Stimulated activated CD8-positive, alpha-beta memory T cell treated with anti-CD3 and anti-CD28 coated beads, Interleukin-7, amount 100 ng/mL, for 1 hour (primary cell): Measurements from ENCODE around the gene UMOD.
"Not testable (repeated sequence)": the region's sequence is repeated elsewhere in the genome, so short reads cannot be mapped to it uniquely, and the experiment has no call there.

ENCODE experiments used
- DNase-seq, 2 donors: peaks; one replicate each; pipeline ENCODE4 v3.0.0-alpha.2; 2020; ENCODE audit warnings: low read depth in 2 of 2

UMOD gene

DNA sequence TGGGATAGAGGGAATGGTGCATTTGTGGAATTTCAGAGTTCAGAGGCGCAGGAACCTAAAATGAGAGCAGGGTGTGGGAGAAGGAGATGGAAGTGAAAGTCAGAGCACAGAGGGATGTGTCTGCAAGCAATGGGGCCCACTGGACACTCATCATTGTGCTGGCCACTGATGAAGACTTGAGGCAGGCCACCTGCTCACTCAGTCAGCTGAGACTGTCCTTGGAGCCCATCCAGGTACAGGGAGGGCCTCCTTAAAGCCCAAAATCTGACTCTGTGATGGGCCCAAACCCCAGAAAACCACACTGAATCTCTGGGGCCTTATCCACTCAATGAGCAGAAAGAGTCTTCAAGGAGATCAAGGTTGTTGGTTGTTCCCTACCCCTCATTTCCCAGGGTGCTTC is 30.8 kb downstream of the UMOD start:
- no peak for DNase-seq

DNA sequence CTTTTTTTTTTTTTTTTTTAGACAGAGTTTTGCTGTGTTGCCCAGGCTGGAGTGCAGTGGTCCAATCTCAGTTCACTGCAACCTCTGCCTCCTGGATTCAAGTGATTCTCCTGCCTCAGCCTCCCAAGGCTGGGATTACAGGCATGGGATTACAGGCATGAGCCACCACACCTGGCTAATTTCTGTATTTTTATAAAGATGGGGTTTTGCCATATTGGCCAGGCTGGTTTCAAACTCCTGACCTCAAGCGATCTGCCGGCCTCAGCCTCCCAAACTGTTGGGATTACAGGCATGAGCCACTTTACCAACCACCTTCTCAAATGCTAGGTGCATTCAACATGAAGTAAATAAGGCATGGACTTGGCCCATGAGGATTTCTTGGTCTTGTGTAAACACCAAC is 31.5 kb downstream of the UMOD start:
- DNase-seq = not testable (repeated sequence)

DNA sequence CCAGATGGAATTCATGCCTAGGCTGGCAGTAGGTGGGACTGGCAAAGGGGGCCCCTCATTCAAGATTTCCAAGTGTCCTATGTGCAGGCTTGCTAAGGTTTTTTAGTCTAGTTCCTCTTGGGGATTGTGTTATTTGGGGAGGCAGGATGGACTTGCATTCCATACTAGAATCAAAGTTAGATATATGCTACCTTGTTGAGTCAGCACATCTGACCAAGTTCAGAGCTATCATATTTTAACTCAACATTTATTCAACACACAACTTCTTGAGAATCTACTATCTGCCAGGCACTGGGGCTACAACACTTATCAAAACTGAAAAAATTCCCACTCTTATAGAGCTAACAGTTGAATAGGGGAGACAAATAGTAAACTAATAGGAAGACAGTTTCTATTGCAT is 31.9 kb downstream of the UMOD start:
- no peak for DNase-seq

DNA sequence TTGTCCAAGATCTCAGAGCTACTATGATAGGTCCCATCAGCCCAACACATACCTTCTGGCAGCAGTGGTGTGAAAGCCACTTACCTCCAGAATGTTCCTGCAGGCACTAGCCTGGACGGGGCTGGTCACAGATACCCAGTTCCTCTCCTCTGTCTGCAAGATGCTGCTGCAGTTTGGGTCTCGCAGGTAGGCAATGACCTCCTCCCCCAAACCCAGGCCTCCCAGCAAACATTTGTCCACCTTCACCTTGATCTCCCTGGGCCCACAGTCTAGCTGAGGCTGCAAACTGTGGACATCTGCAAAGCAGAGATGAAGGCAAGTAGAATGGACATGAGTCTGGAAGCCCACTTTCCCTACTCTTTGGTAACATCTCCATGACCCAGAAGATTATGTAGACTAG is 32.3 kb downstream of the UMOD start:
- DNase-seq = no peak

DNA sequence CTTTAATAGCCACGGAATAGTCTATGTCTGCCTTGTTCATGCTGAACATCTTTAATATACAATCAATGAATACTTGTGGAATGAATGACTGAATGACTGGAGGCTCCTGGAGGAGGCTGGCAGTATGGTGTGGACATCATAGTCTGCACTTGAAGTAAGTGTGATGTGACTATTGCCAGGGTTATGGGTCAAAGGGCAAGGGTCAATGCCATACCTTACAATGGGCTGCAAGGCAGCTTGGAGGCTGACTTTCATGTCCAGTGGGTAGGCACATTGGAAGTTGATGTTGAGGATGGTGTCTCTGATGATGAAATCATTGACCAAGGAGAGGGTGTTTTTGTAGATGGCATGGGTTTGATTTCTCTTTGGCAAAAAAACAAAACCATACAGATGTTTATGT is 33.1 kb downstream of the UMOD start:
- no peak for DNase-seq

DNA sequence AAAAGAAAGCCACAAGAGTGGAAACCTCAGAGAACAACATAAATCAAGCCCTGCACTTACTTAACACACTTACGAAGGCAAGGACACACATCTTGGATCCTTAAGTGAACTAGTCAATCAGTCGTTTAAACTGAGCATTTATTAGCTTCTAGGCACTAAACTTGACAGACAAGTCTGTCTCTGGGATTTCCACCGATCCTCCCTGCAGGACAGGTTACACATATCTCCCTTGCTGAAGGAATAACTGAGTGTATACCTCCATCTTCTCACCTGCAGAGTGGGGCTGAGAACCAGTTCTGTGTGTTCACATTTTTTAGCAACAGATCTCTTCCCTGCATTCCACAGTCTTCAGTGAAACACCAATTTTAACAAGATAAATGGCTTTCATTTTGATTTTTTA is 34.1 kb downstream of the UMOD start:
- no peak for DNase-seq

DNA sequence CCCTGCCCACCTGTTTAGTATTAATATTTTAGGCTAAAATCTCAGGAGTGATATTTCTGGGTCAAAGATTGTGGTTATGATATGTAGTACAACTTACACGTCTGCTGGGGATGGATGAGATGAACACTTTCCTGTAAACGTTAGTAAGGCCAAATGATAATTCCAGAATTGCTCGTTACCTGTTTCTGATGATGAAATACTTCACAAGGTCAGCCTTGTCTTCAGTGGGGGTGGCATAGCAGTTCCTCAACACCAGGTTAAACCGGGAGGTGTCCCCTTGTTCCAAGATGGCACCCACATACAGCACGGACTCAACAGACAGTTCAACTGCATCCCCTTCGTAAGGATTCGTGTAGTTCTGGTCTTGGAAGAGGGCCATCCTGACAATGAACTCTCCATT is 34.5 kb downstream of the UMOD start:
- no peak for DNase-seq

DNA sequence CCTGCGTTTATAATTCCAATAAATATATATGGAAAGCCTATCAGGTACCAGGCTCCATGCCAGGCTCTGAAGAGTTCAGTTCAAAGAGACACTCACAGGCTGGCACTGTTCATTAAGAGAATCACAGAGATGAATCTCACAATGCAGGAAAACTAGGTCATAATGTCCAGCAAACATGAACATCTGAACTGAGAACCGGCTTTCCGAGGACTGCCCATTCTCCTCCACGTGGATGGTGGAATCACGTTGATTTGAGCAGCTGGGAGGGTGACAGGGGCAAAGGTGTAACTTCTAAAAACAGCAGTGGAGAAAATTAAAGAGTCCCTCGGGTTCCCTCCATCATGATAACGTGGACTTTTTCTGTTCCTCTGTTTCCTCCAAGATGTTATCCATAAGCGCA is 35.4 kb downstream of the UMOD start:
- DNase-seq = no peak

DNA sequence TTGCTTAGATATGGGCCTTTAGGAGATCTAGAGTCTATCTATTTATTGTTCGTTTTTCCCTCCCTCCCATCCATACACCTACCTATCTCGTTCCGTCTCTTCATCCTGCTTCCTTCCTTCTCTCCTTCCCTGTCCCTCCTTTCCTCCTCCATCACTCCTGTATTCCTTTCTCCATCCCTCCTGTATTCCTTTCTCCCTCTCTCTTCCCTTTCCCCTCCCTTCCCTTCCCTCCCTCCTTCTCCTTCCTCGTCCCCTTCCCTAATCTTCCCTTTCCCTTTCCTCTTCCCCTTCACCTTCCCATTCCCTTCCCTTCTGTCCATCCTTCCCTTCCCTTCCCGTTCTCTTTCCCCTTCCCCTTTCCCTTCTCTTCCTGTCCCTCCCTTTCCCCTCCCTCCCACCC is 35.8 kb downstream of the UMOD start:
- DNase-seq = no peak

DNA sequence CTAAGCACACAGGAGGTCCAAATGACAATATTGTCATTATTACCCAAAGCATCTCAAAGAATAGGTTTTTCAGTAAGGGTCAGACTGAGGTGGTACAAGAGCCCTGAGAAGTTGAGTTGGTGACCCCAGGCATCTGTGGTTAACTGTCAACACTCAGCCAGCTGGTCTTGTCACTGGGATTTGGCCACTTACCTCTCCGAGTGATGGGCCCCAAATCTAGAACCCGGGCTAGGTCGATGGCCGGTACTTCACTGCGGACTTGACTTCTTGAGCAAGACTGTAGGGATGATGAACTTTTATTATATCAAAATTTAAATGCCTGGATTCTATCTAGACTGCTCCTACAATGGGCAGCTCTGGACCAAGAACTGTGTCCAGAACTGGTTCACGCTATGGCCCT is 36.8 kb downstream of the UMOD start:
- DNase-seq = no peak

DNA sequence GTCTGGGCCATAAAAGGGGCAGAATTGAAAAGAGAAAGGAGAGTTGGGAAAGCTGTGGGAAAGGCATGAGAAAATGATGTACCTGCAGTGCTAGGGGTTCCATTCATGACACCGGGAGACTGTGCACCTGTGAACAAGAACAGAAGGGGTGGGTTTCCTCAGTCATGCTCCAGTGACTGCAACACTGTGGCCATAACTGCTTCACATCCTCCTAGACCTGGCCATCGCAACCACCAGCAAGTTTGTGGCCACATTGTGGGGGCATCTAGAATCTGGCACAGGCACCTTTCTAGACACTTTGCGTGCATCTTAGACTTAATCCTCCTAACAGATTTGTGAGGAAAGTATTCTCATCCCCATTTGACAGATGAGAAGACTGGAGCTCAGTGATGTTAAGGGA is 37.9 kb downstream of the UMOD start:
- DNase-seq = no peak

DNA sequence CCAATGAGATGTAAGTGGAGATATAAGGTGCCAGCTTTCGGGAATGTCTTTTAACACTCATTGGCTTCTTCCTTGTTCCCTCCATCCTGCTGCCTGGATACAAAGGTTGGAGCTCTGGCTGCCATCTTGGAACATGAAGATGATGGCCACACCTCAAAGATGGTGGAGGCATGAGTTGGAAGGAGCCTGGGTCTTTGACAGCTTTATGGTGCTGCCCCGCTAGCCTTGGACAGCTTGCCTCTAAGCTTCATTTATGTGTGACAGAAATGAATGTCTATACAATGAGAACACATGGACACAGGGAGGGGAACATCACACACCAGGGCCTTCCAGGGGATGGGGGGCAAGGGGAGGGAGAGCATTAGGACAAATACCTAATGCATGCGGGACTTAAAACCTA is 38.8 kb downstream of the UMOD start:
- no peak for DNase-seq

DNA sequence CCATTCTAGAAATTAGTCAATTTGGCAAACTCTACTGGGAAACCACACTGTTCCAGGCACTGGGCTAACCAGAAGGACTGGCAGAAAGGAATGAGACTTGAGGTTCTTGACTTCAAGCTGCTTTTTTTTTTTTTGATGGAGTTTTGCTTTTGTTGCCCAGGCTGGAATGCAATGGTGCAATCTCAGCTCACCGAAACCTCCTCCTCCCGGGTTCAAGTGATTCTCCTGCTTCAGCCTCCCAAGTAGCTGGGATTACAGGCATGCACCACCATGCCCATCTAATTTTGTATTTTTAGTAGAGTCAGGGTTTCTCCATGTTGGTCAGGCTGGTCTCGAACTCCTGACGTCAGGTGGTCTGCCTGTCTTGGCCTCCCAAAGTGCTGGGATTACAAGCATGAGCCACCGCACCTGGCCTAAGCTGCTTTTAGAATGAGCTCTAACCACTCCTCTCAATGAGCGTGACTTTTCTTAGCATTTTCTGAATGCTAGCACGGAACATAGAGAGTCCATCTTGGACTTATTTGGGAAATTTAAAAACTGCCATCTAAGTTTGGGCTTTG is 39.9 kb downstream of the UMOD start:
- not testable (repeated sequence) for DNase-seq

DNA sequence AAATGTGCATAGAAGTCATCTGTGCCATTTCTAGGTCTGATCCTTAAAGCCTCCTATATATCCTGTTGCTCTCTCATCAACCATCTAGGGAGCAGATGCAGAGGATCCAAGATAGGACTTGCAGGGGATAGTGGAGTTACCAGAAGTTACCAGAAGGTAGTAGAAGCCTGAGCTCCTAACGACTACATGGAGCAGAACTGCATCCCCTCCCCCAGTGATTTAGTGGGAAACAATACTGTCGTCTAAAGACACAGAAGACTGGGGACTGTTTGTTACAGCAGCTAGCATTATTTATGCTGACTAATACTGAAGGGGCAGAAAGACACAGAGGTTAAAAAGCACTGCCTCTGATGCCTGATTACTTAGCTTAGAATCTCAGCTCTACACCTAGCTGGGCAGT is 41.0 kb downstream of the UMOD start:
- DNase-seq = no peak

DNA sequence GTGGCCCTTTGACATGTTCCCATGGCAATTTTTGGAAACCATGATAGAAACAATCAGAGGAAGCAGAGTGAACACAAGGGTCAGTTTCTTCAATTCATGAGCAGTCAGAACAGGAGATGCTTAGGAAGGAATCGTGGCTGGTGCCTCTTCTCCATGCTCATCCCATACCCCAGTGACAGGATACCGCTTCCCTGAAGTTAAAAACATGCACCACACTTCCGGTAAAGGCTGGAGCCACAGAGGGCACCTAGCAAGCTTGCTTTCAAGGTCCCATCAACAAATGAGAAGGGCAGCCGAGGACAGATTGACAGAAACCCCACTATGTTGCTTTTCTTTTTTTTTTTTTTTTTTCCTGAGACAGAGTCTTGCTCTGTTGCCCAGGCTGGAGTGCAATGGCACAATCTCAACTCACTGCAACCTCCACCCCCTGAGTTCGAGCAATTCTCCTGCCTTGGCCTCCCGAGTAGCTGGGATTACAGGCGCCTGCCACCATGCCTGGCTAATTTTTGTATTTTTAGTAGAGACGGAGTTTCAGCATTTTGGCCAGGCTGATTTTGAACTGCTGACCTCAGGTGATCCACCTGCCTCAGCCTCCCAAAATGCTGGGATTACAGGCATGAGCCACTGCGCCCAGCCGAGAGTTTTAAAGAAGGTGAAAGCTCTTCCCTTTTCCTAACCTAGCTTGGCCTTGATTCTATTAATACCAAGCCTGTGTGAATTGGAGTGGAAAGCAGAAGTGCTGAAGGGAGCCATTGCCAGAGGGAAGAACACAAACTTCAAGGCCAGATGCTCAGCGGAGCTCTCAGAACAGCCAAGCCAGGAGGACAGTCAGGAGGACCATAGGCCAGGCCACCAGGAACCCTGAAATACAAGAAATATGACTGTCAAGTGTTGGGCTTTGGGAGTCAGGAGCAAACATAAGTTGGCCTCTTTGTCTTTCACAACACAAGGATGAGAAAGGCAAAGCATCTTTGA is 41.8 kb downstream of the UMOD start:
- no peak for DNase-seq

DNA sequence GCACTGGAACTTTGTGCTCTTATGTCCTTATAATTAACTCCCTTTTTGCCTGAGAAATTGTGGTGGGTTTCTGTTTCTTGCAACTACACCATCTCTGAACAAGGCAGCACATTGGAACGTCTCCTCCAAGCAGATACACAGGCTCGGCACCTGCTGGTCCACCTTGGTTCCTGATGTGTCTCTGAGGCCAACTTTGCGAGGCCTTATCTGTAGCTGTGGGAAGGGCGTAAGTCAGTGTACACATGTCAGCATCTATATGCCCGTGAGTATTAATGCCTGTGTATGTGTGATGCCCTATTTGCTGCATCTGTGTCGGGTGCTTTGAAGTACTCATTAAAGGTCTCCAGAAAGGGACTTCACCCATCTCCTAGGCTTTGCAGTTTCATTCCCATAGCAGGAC is 42.7 kb downstream of the UMOD start:
- no peak for DNase-seq

DNA sequence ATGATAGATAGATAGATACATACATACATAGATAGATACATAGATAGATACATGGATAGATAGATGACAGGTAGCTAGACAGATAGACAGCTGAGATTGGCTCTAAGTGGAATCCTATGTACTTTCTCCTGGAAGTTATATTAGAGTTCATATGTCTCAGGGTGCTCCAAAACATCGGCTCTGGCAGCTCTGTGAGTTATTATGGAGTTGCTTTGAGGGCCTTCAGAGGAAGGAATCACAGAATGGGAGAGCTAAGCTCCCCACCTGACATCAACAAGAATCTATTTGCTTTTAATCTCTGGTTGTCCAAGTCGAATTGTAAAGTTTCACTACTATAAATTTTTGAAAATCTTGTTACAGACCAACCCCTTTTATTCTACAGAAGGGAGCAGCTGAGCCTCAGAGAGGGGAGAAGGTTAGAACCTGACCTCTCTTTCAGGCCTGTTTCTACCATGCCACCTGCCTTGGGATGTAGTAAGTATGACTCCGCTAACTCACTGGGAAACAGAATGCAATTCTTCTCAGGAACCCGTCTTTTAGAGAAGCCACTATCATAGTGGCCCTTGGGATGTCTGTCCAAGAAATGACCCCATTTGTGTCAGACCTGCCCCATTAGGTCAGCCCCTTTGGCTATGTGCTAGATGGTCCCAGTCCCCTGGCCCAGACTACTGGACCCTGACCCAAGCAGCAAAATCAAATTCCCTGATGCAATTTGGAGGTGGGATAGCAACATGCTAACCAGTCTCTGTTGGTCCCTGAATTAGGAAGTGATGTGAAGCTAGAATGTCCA is 43.5 kb downstream of the UMOD start:
- no peak for DNase-seq

DNA sequence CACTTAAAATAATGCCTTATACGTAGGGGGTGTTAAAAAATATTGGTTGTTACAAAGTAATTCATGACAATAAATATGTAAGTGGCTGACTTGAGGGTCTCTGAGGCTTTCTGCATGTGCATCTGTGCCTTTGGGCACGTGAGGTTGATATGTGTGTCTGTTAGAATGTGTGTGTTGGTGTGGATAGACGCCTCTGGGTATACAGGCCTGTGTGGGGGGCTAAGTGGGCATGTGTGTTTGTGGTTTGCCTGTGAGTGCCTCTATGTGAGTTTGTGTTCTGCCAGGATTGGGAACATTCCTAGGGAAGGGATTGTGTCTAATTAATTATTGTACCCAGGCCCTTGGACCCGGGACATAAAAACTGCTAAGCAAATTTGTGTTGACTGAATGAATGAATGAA is 44.2 kb downstream of the UMOD start:
- DNase-seq = no peak

DNA sequence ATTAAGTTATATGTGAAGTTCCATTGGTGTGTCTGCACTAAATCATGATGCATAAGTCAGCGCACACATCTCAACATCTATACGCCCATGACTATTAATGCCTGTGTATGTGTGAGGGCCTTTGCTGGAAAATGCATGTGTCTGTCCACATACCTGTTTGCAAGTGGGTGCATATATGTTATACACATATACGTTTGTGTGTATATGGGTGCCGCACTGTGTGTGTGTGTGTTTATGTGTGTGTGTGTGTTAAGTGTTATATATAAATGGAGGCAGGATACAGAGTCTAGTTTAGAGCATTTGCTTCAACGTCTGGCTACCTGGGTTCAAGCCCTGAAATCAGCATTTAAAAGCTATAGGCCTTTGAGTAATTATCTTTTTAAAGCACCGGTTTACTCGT is 44.7 kb downstream of the UMOD start:
- DNase-seq = no peak

DNA sequence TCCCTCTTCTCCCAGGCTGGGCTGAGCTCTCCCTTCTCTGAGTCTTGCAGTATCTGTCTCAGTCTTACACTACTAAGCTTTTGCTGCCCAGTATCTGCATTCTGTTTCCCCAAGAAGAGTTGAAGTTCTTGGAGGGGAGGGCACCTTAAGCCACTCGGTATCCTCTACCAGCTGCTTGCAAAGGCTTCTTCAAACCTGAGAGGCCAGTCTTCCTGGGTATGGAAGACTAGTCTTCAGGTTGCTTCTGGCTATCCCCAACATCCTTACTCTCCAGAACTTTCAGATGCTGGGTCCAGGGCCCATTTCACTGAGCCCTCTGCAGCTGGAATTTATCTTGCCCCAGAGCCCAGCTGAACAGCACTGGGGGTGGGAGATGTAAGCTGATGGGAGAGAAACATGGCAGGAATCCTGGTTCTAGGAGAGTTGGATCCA is 45.3 kb downstream of the UMOD start:
- DNase-seq = no peak

DNA sequence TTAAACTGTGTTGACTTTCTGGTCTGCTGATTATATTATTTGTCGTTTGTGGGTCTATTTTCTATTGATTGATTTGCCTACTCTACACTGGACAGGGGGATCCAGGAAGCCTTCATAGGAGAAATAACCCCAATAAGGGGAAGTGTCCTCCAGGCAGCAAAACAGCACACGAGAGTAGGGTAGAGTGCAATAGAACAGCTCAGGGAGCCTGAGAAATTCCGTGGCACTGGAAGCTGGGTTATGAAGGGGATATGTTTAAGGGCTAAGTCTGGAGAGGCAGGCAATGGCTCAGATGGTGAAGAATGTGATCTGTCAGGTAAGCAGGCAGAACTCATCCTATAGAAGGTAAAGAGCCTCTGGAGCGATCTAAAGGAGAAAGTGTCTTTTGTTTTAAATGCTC is 46.1 kb downstream of the UMOD start:
- DNase-seq = no peak

DNA sequence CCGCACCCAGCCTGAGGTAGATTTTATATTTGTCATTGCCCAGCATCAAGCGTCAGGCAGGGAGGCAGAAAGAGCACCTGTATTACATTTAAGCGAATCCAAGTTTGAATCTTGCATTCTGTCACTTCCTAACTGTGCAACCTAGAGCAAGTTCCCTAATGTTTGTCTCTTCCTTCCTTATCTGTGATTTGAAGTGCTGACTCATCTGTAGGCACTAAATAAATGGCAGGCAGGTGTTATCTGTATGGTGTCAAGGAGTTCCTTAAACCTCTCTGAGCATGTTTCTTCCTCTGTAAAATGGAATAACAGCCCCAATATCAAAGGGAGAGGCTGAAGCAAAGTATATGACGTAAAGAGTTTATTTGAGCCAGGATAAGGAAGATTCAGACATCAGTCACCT is 49.5 kb downstream of the UMOD start:
- no peak for DNase-seq

DNA sequence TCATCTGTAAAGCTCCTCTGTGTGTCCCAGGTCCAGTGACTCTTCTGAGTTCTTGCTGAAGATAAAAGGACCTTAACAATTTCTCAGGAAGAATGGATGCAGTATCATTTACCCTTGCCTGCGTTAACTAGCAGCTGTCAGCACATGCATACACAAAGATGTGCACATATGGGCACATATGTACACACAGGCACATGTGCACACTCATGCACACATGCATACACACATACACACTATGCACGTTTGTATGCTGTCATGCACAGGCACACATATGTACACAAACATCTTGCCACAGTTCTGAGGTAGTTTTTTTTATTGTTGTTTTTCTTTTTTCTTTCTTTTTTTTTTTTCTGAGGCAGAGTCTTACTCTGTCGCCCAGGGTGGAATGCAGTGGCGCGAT is 50.1 kb downstream of the UMOD start:
- DNase-seq = no peak
